Neural cell (in vitro differentiated cells): ENCODE results near the gene CPEB4. TPM values are rescaled to one million over a fixed set of nuclear protein-coding genes. Genes with fewer than 3 reads are reported as not detected.

Experiments
- H2AFZ ChIP-seq: fragments of 200-600, 300-800 bp; sonication (generic), shearing (Covaris generic); 2 replicates; pipeline ENCODE4 v1.6.0; 2014; ENCODE audit warnings: low read depth, mild to moderate bottlenecking, antibody characterized with exemption, low read length, moderate library complexity
- H3F3A ChIP-seq: fragments of 200-600 bp; shearing (Covaris generic); 2 replicates; pipeline ENCODE4 v1.6.1; 2016; ENCODE audit warnings: mild to moderate bottlenecking, moderate library complexity, mixed read lengths, antibody characterized with exemption, low read length; ENCODE audit not compliant: insufficient read depth, poor library complexity, severe bottlenecking
- H3K27ac ChIP-seq: fragments of 200-600, 300-800 bp; sonication (generic), shearing (Covaris generic); 2 replicates; pipeline ENCODE4 v1.5.1; 2014; ENCODE audit warnings: mild to moderate bottlenecking, low read length, moderate library complexity
- H3K27me3 ChIP-seq: fragments of 300-800, 200-600 bp; sonication (generic), shearing (Covaris generic); 2 replicates; pipeline ENCODE4 v1.6.0; 2014; ENCODE audit warnings: mild to moderate bottlenecking, low read depth, low read length, moderate library complexity; ENCODE audit not compliant: insufficient read depth
- H3K36me3 ChIP-seq: fragments of 300-800, 200-600 bp; sonication (generic), shearing (Covaris generic); 2 replicates; pipeline ENCODE4 v1.5.1; 2014; ENCODE audit warnings: mild to moderate bottlenecking, antibody characterized with exemption, low read length, moderate library complexity; ENCODE audit not compliant: insufficient read depth
- H3K4me2 ChIP-seq: fragments of 300-800, 200-600 bp; sonication (generic), shearing (Covaris generic); 2 replicates; pipeline ENCODE4 v1.6.0; 2014; ENCODE audit warnings: mild to moderate bottlenecking, low read length
- H3K4me3 ChIP-seq: fragments of 300-800, 200-600 bp; sonication (generic), shearing (Covaris generic); 2 replicates; pipeline ENCODE4 v1.5.1; 2014; ENCODE audit warnings: mild to moderate bottlenecking, low read length, moderate library complexity
- H3K79me2 ChIP-seq: fragments of 200-600 bp; shearing (Covaris generic); replicated peaks from 2 replicates; pipeline ENCODE4 v1.6.0; 2014; ENCODE audit warnings: mild to moderate bottlenecking, low read length, moderate library complexity; ENCODE audit not compliant: insufficient read depth
- H3K9ac ChIP-seq: fragments of 300-800, 200-600 bp; sonication (generic), shearing (Covaris generic); 2 replicates; pipeline ENCODE4 v1.6.1; 2016; ENCODE audit warnings: mild to moderate bottlenecking, low read length, mixed read lengths
- H3K9me2 ChIP-seq: fragments of 200-600 bp; shearing (Covaris generic); 2 replicates; pipeline ENCODE4 v1.6.1; 2016; ENCODE audit warnings: mild to moderate bottlenecking, low read length, mixed read lengths; ENCODE audit not compliant: insufficient read depth
- H3K9me3 ChIP-seq: fragments of 200-600, 300-800 bp; sonication (generic), shearing (Covaris generic); 2 replicates; pipeline ENCODE4 v1.6.1; 2016; ENCODE audit warnings: mild to moderate bottlenecking, mixed run types, low read length, moderate library complexity, mixed read lengths
- H4K20me1 ChIP-seq: fragments of 200-600 bp; shearing (Covaris generic); 2 replicates; pipeline ENCODE4 v1.6.1; 2016; ENCODE audit warnings: mild to moderate bottlenecking, mixed run types; ENCODE audit not compliant: insufficient read depth
- CTCF ChIP-seq: fragments of 450-650 bp; IDR thresholded peaks from 2 replicates; pipeline ENCODE4 v1.5.1; 2014; ENCODE audit warnings: antibody characterized with exemption, mild to moderate bottlenecking, moderate library complexity; ENCODE audit not compliant: poor library complexity, severe bottlenecking
- EP300 ChIP-seq: fragments of 450-650 bp; conservative IDR thresholded peaks from 2 replicates; pipeline ENCODE4 v1.6.1; 2014; ENCODE audit warnings: antibody characterized with exemption, mild to moderate bottlenecking, moderate library complexity; ENCODE audit not compliant: poor library complexity, severe bottlenecking
- EZH2 ChIP-seq: fragments of 200-600, 300-800 bp; shearing (Covaris generic), sonication (generic); IDR thresholded peaks from 2 replicates; pipeline ENCODE4 v1.6.1; 2014; ENCODE audit warnings: antibody characterized with exemption, low read length, borderline replicate concordance, mild to moderate bottlenecking; ENCODE audit not compliant: insufficient read depth, poor library complexity, severe bottlenecking
- MXI1 ChIP-seq: fragments of 450-650 bp; conservative IDR thresholded peaks from 2 replicates; pipeline ENCODE4 v1.6.1; 2014; ENCODE audit warnings: antibody characterized with exemption, mild to moderate bottlenecking; ENCODE audit not compliant: poor library complexity, severe bottlenecking
- POLR2AphosphoS5 ChIP-seq: IDR thresholded peaks from 2 replicates; pipeline ENCODE4 v1.6.1; 2012
- RAD21 ChIP-seq: fragments of 450-650 bp; conservative IDR thresholded peaks from 2 replicates; pipeline ENCODE4 v1.6.1; 2014; ENCODE audit warnings: antibody characterized with exemption, mild to moderate bottlenecking, moderate library complexity
- SMC3 ChIP-seq: fragments of 450-650 bp; conservative IDR thresholded peaks from 2 replicates; pipeline ENCODE4 v1.6.1; 2014; ENCODE audit warnings: antibody characterized with exemption, mild to moderate bottlenecking, moderate library complexity; ENCODE audit not compliant: poor library complexity
- TAF1 ChIP-seq: IDR thresholded peaks from 2 replicates; pipeline ENCODE4 v1.6.1; 2012; ENCODE audit warnings: low read depth
- polyA plus RNA-seq: library from polyadenylated mRNA; depleted of rRNA; stranded (reverse); fragments of >200 nt; gene quantifications from 2 replicates; pipeline ENCODE4 v1.2.3, GENCODE V29; 2014
- TF ChIP-seq, protein P1 (sequence below): IDR thresholded peaks from 2 replicates; pipeline ENCODE4 v1.6.1; 2012; ENCODE audit warnings: borderline replicate concordance

Gene CPEB4
- polyA plus RNA-seq, 1 donor from 2014 or later = 42.2 TPM

DNA sequence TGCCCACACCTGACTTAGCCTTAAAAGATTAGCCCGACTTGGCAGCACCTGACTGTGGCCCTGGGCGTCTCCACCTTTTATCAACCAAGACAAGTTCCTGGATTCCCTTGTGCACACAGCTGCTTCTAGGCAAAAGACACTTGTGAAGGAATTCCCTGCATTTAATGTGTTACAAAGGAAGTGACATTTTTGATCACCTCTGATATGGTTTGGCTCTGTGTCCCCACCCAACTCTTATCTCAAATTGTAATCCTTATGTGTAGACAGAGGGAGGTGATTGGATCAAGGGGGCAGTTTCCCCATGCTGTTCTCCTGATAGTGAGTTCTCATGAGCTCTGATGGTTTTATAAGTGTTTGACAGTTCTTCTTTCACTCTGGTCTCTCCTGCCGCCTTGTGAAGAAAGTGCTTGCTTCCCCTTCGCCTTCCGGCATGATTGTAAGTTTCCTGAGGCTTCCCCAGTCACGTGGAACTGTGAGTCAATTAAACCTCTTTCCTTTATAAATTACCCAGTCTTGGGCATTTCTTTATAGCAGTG is 2.6 kb upstream of the CPEB4 start:
- H2AFZ ChIP-seq = no peak overlapping the region
- no peaks in the 10 kb centered on the region for H3K9me3 ChIP-seq
- peaks cover 23% of the 10 kb centered on the region for H3K79me2 ChIP-seq
- H3F3A ChIP-seq = no peaks in the 10 kb centered on the region
- H3K4me2 ChIP-seq = no peak overlapping the region
- no peak overlapping the region for H3K9ac ChIP-seq
- no peaks in the 10 kb centered on the region for H3K9me2 ChIP-seq
- no peak overlapping the region for H3K4me3 ChIP-seq
- H3K36me3 ChIP-seq = no peaks in the 10 kb centered on the region
- H4K20me1 ChIP-seq = peaks cover 5% of the 10 kb centered on the region
- no peak for TF ChIP-seq TAF1
- TF ChIP-seq, protein P1, sequence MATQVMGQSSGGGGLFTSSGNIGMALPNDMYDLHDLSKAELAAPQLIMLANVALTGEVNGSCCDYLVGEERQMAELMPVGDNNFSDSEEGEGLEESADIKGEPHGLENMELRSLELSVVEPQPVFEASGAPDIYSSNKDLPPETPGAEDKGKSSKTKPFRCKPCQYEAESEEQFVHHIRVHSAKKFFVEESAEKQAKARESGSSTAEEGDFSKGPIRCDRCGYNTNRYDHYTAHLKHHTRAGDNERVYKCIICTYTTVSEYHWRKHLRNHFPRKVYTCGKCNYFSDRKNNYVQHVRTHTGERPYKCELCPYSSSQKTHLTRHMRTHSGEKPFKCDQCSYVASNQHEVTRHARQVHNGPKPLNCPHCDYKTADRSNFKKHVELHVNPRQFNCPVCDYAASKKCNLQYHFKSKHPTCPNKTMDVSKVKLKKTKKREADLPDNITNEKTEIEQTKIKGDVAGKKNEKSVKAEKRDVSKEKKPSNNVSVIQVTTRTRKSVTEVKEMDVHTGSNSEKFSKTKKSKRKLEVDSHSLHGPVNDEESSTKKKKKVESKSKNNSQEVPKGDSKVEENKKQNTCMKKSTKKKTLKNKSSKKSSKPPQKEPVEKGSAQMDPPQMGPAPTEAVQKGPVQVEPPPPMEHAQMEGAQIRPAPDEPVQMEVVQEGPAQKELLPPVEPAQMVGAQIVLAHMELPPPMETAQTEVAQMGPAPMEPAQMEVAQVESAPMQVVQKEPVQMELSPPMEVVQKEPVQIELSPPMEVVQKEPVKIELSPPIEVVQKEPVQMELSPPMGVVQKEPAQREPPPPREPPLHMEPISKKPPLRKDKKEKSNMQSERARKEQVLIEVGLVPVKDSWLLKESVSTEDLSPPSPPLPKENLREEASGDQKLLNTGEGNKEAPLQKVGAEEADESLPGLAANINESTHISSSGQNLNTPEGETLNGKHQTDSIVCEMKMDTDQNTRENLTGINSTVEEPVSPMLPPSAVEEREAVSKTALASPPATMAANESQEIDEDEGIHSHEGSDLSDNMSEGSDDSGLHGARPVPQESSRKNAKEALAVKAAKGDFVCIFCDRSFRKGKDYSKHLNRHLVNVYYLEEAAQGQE = no peak
- TF ChIP-seq CTCF = no peak
- TF ChIP-seq RAD21 = no peak
- no peak for TF ChIP-seq POLR2AphosphoS5
- no peak for TF ChIP-seq MXI1
- TF ChIP-seq EZH2 = no peak
- no peak for TF ChIP-seq SMC3
- no peak for TF ChIP-seq EP300
- no peaks in the 10 kb centered on the region for H3K27me3 ChIP-seq
- H3K27ac ChIP-seq = no peak overlapping the region

GRCh38 chr5:173886150-173886549 is 2.0 kb upstream of the CPEB4 start:
- peaks cover 9% of the 10 kb centered on the region for H4K20me1 ChIP-seq
- H3K27me3 ChIP-seq = no peaks in the 10 kb centered on the region
- no peaks in the 10 kb centered on the region for H3K9me2 ChIP-seq
- H3F3A ChIP-seq = no peaks in the 10 kb centered on the region
- peaks cover 29% of the 10 kb centered on the region for H3K79me2 ChIP-seq
- H2AFZ ChIP-seq = no peak overlapping the region
- no peak overlapping the region for H3K4me3 ChIP-seq
- no peak overlapping the region for H3K9ac ChIP-seq
- no peak overlapping the region for H3K27ac ChIP-seq
- no peaks in the 10 kb centered on the region for H3K36me3 ChIP-seq
- TF ChIP-seq SMC3 (no peak), EZH2 (no peak), EP300 (no peak), POLR2AphosphoS5 (no peak), CTCF (no peak), TAF1 (no peak)
- TF ChIP-seq, protein P1 = no peak
- no peaks in the 10 kb centered on the region for H3K9me3 ChIP-seq
- H3K4me2 ChIP-seq = no peak overlapping the region
